HepG2 (cell line): ENCODE results near the gene ATP8B1. TPM values are rescaled to one million over a fixed set of nuclear protein-coding genes. Genes with fewer than 3 reads are reported as not detected.

Experiments used
- ADNP ChIP-seq: sonication (generic); formaldehyde crosslinking; IDR thresholded peaks from 2 replicates; pipeline ENCODE4 v1.4.0; 2020; ENCODE audit warnings: missing genetic modification reagents
- BCLAF1 ChIP-seq: fragments of 450-650 bp; IDR thresholded peaks from 2 replicates; pipeline ENCODE4 v1.6.1; 2017; ENCODE audit warnings: mild to moderate bottlenecking
- CBFB ChIP-seq: sonication (generic); formaldehyde crosslinking; IDR thresholded peaks from 2 replicates; pipeline ENCODE4 v1.4.0; 2020; ENCODE audit warnings: missing genetic modification reagents
- CEBPG ChIP-seq: IDR thresholded peaks from 2 replicates; pipeline ENCODE4 v1.6.1; 2016
- HOXA5 ChIP-seq: sonication (generic); formaldehyde crosslinking; IDR thresholded peaks from 2 replicates; pipeline ENCODE4 v1.4.0; 2020; ENCODE audit warnings: missing genetic modification reagents
- MBNL3 ChIP-seq: fragments of 250-450 bp; sonication (Bioruptor Pico); conservative IDR thresholded peaks from 2 replicates; pipeline ENCODE4 v1.8.0; 2022; ENCODE audit warnings: mild to moderate bottlenecking, inconsistent platforms
- MED1 ChIP-seq: sonication (generic); formaldehyde crosslinking; IDR thresholded peaks from 2 replicates; pipeline ENCODE4 v1.4.0; 2020; ENCODE audit warnings: missing genetic modification reagents
- MYC ChIP-seq: sonication (generic); formaldehyde crosslinking; IDR thresholded peaks from 2 replicates; pipeline ENCODE4 v1.9.0; 2021; ENCODE audit warnings: missing genetic modification reagents, borderline replicate concordance
- SP4 ChIP-seq: sonication (generic); formaldehyde crosslinking; IDR thresholded peaks from 2 replicates; pipeline ENCODE4 v1.8.1; 2023; ENCODE audit warnings: mild to moderate bottlenecking, missing genetic modification reagents
- U2AF2 ChIP-seq: fragments of 200-400 bp; formaldehyde crosslinking; IDR thresholded peaks from 2 replicates; pipeline ENCODE4 v1.6.1; 2017; ENCODE audit warnings: low read depth, mild to moderate bottlenecking, low read length
- ZNF230 ChIP-seq: sonication (generic); formaldehyde crosslinking; IDR thresholded peaks from 2 replicates; pipeline ENCODE4 v1.4.0; 2020; ENCODE audit warnings: mild to moderate bottlenecking, missing genetic modification reagents
- ZNF331 ChIP-seq: sonication (generic); formaldehyde crosslinking; IDR thresholded peaks from 2 replicates; pipeline ENCODE4 v1.4.0; 2020; ENCODE audit warnings: missing genetic modification reagents
- ZNF768 ChIP-seq: sonication (generic); formaldehyde crosslinking; IDR thresholded peaks from 2 replicates; pipeline ENCODE4 v1.4.0; 2020; ENCODE audit warnings: missing genetic modification reagents
- polyA plus RNA-seq, 8 experiments: library from polyadenylated mRNA; depleted of rRNA in 3 of 8; stranded (reverse) in 7 of 8; unstranded in 1 of 8; fragments of >200 nt; fragmentation: Illumina TruSeq in 4 of 8; extraction: Trizol in 4 of 8; gene quantifications; 2 replicates each; pipeline versions ENCODE4 v1.2.1 to v1.2.3, GENCODE V29; 2011 to 2016; ENCODE audit warnings: low read depth in 4 of 8, missing spikeins in 1 of 8, mixed read lengths in 1 of 8; ENCODE audit not compliant: insufficient read depth in 1 of 8
- total RNA-seq, 5 experiments: library from RNA; depleted of rRNA; stranded (reverse); fragments of >200 nt; fragmentation: Illumina TruSeq; extraction: Trizol; gene quantifications; 2 replicates each; pipeline ENCODE4 v1.2.3, GENCODE V29; 2016; ENCODE audit warnings: low read depth in 1 of 5
- TF ChIP-seq, protein P1 (sequence below): IDR thresholded peaks from 2 replicates; pipeline ENCODE4 v1.6.1; 2016; ENCODE audit warnings: low read depth, control low read depth
- TF ChIP-seq, protein P2 (sequence below): sonication (generic); formaldehyde crosslinking; IDR thresholded peaks from 2 replicates; pipeline ENCODE4 v1.9.0; 2021; ENCODE audit warnings: missing genetic modification reagents, borderline replicate concordance
- TF ChIP-seq, protein P3 (sequence below): sonication (generic); formaldehyde crosslinking; IDR thresholded peaks from 2 replicates; pipeline ENCODE4 v1.5.1; 2020; ENCODE audit warnings: mild to moderate bottlenecking, missing genetic modification reagents, moderate library complexity
- TF ChIP-seq, protein P4 (sequence below): sonication (generic); formaldehyde crosslinking; IDR thresholded peaks from 2 replicates; pipeline ENCODE4 v1.4.0; 2020; ENCODE audit warnings: low read depth, missing genetic modification reagents

ATP8B1 gene
- total and polyA plus RNA-seq, 2 of the 13 experiments (the other 11 are each of a cell fraction or from before 2014, with no cell fraction given): 2.8 to 4.0 TPM

GRCh38 chr18:57630002-57630753 is 172.9 kb downstream of the ATP8B1 start (continued):
- TF ChIP-seq, protein P1, sequence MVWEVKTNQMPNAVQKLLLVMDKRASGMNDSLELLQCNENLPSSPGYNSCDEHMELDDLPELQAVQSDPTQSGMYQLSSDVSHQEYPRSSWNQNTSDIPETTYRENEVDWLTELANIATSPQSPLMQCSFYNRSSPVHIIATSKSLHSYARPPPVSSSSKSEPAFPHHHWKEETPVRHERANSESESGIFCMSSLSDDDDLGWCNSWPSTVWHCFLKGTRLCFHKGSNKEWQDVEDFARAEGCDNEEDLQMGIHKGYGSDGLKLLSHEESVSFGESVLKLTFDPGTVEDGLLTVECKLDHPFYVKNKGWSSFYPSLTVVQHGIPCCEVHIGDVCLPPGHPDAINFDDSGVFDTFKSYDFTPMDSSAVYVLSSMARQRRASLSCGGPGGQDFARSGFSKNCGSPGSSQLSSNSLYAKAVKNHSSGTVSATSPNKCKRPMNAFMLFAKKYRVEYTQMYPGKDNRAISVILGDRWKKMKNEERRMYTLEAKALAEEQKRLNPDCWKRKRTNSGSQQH (CRISPR knock-in tag): 0 out of 2 replicates have a peak, but pooled peaks have one; percentile 29
- TF ChIP-seq ADNP (0 out of 2 replicates have a peak, but pooled peaks have one; percentile 32), BCLAF1 (no peak), ZNF331 (peak; percentile 77), SP4 (CRISPR knock-in tag) (peak; percentile 56; the same call in 1 of the 2 replicates), MED1 (CRISPR knock-in tag) (peak; percentile 59; the same call in 1 of the 2 replicates), MBNL3 (CRISPR knock-in tag) (no peak), ZNF230 (CRISPR knock-in tag) (0 out of 2 replicates have a peak, but pooled peaks have one; percentile 61), ZNF768 (peak; percentile 98), MYC (CRISPR knock-in tag) (peak; percentile 98), CEBPG (CRISPR knock-in tag) (no peak), U2AF2 (no peak; the same call in 1 of the 2 replicates), CBFB (CRISPR knock-in tag) (peak; percentile 75; the same call in 1 of the 2 replicates), HOXA5 (CRISPR knock-in tag) (peak; percentile 95)
- TF ChIP-seq, protein P2, sequence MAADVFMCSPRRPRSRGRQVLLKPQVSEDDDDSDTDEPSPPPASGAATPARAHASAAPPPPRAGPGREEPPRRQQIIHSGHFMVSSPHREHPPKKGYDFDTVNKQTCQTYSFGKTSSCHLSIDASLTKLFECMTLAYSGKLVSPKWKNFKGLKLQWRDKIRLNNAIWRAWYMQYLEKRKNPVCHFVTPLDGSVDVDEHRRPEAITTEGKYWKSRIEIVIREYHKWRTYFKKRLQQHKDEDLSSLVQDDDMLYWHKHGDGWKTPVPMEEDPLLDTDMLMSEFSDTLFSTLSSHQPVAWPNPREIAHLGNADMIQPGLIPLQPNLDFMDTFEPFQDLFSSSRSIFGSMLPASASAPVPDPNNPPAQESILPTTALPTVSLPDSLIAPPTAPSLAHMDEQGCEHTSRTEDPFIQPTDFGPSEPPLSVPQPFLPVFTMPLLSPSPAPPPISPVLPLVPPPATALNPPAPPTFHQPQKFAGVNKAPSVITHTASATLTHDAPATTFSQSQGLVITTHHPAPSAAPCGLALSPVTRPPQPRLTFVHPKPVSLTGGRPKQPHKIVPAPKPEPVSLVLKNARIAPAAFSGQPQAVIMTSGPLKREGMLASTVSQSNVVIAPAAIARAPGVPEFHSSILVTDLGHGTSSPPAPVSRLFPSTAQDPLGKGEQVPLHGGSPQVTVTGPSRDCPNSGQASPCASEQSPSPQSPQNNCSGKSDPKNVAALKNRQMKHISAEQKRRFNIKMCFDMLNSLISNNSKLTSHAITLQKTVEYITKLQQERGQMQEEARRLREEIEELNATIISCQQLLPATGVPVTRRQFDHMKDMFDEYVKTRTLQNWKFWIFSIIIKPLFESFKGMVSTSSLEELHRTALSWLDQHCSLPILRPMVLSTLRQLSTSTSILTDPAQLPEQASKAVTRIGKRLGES (CRISPR knock-in tag): no peak
- TF ChIP-seq, protein P3, sequence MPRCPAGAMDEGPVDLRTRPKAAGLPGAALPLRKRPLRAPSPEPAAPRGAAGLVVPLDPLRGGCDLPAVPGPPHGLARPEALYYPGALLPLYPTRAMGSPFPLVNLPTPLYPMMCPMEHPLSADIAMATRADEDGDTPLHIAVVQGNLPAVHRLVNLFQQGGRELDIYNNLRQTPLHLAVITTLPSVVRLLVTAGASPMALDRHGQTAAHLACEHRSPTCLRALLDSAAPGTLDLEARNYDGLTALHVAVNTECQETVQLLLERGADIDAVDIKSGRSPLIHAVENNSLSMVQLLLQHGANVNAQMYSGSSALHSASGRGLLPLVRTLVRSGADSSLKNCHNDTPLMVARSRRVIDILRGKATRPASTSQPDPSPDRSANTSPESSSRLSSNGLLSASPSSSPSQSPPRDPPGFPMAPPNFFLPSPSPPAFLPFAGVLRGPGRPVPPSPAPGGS (CRISPR knock-in tag): no peak; the same call in 1 of the 2 replicates
- TF ChIP-seq, protein P4, sequence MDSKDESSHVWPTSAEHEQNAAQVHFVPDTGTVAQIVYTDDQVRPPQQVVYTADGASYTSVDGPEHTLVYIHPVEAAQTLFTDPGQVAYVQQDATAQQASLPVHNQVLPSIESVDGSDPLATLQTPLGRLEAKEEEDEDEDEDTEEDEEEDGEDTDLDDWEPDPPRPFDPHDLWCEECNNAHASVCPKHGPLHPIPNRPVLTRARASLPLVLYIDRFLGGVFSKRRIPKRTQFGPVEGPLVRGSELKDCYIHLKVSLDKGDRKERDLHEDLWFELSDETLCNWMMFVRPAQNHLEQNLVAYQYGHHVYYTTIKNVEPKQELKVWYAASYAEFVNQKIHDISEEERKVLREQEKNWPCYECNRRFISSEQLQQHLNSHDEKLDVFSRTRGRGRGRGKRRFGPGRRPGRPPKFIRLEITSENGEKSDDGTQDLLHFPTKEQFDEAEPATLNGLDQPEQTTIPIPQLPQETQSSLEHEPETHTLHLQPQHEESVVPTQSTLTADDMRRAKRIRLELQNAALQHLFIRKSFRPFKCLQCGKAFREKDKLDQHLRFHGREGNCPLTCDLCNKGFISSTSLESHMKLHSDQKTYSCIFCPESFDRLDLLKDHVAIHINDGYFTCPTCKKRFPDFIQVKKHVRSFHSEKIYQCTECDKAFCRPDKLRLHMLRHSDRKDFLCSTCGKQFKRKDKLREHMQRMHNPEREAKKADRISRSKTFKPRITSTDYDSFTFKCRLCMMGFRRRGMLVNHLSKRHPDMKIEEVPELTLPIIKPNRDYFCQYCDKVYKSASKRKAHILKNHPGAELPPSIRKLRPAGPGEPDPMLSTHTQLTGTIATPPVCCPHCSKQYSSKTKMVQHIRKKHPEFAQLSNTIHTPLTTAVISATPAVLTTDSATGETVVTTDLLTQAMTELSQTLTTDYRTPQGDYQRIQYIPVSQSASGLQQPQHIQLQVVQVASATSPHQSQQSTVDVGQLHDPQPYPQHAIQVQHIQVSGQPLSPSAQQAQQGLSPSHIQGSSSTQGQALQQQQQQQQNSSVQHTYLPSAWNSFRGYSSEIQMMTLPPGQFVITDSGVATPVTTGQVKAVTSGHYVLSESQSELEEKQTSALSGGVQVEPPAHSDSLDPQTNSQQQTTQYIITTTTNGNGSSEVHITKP (CRISPR knock-in tag): no peak
